HCT116 (cell line): ENCODE data around the gene ZBTB16. TPM values are rescaled to one million over a fixed set of nuclear protein-coding genes. Genes with fewer than 3 reads are reported as not detected.

Source experiments
- ATAC-seq: fragments of 200-7000 bp; cut with Tn5 transposase; 2 replicates; pipeline ENCODE4 v1.9.1; 2020; ENCODE audit warnings: mild to moderate bottlenecking, moderate library complexity
- BruUV-seq: library from RNA; stranded (reverse); fragments of 400-500 nt; replicated peaks from 2 replicates; lab custom pipeline; 2021; lab: Mats Ljungman, UMichigan
- CTCF ChIA-PET: fragments of 300-600 bp; sonication (Branson Sonifier 250); formaldehyde crosslinking; loops from one replicate; lab custom pipeline; 2021; ENCODE audit warnings: antibody characterized with exemption; lab: Charles Lee
- POLR2A ChIA-PET: fragments of 300-600, 350-600 bp; sonication (Branson Sonifier 250); formaldehyde crosslinking; loops from one replicate; lab custom pipeline; 2021; ENCODE audit warnings: antibody characterized with exemption; lab: Charles Lee
- RAD21 ChIA-PET, 2 experiments: fragments of 300-600 bp; sonication (Branson Sonifier 250); formaldehyde crosslinking; loops; one replicate each; lab custom pipeline; 2023; ENCODE audit warnings: low total read pairs in 2 of 2; ENCODE audit not compliant: uncharacterized antibody in 2 of 2, unreplicated experiment in 2 of 2, low non-redundant PET in 1 of 2; lab: Charles Lee
- DNase-seq: peaks from one replicate; pipeline ENCODE4 v3.0.0-alpha.2; 2010; ENCODE audit warnings: low read depth, low spot score
- H2AFZ ChIP-seq: fragments of 200-600 bp; shearing (Covaris generic), sonication (generic); 2 replicates; pipeline ENCODE4 v1.6.1; 2017; ENCODE audit warnings: low read depth, mixed run types, mixed read lengths, antibody characterized with exemption, low read length; ENCODE audit not compliant: poor library complexity, severe bottlenecking
- H3K27ac ChIP-seq: 2 replicates; pipeline ENCODE4 v1.5.1; 2012; ENCODE audit warnings: low read depth, low read length
- H3K27me3 ChIP-seq: fragments of 200-600 bp; sonication (generic); 2 replicates; pipeline ENCODE4 v1.6.1; 2016; ENCODE audit warnings: mixed run types, low read length, mixed read lengths; ENCODE audit not compliant: insufficient read depth
- H3K36me3 ChIP-seq, 2 experiments: fragments of 200-500 bp in 1 of 2; fragments of 200-600 bp in 1 of 2; sonication (Bioruptor generic) in 1 of 2; sonication (generic) in 1 of 2; 2 replicates each; pipeline versions ENCODE4 v1.5.1 to v1.6.1; 2014 to 2016; ENCODE audit warnings: low read length in 2 of 2, inconsistent platforms in 1 of 2, mixed read lengths in 1 of 2, mixed run types in 1 of 2; ENCODE audit not compliant: insufficient read depth in 2 of 2, control insufficient read depth in 1 of 2
- H3K4me1 ChIP-seq, 2 experiments: fragments of 200-600 bp in 1 of 2; sonication (generic) in 1 of 2; 2 replicates each; pipeline versions ENCODE4 v1.5.1 to v1.6.1; 2012 to 2017; ENCODE audit warnings: low read length in 2 of 2, inconsistent platforms in 1 of 2, mild to moderate bottlenecking in 1 of 2, mixed read lengths in 1 of 2, mixed run types in 1 of 2, moderate library complexity in 1 of 2; ENCODE audit not compliant: insufficient read depth in 2 of 2, control insufficient read depth in 1 of 2
- H3K4me2 ChIP-seq: fragments of 200-600 bp; sonication (generic); 2 replicates; pipeline ENCODE4 v1.6.1; 2017; ENCODE audit warnings: mixed run types, low read length, mixed read lengths
- H3K4me3 ChIP-seq, 2 experiments: fragments of 200-600 bp in 1 of 2; sonication (generic) in 1 of 2; replicated peaks in 1 of 2; 2 replicates each; pipeline ENCODE4 v1.5.1; 2011 to 2016; ENCODE audit warnings: low read length in 2 of 2, control low read depth in 1 of 2, low read depth in 1 of 2, mild to moderate bottlenecking in 1 of 2, mixed read lengths in 1 of 2, mixed run types in 1 of 2
- H3K79me2 ChIP-seq: fragments of 200-600 bp; sonication (generic); 2 replicates; pipeline ENCODE4 v1.6.1; 2017; ENCODE audit warnings: mild to moderate bottlenecking, mixed run types, low read length, moderate library complexity, mixed read lengths; ENCODE audit not compliant: insufficient read depth
- H3K9ac ChIP-seq: fragments of 200-600 bp; sonication (generic); 2 replicates; pipeline ENCODE4 v1.6.1; 2016; ENCODE audit warnings: low read length, mixed read lengths
- H3K9me2 ChIP-seq: fragments of 200-600 bp; sonication (generic), shearing (Covaris generic); 2 replicates; pipeline ENCODE4 v1.6.1; 2017; ENCODE audit warnings: mixed run types, mild to moderate bottlenecking, moderate library complexity; ENCODE audit not compliant: insufficient read depth
- H3K9me3 ChIP-seq, 2 experiments: fragments of 200-500 bp in 1 of 2; fragments of 200-600 bp in 1 of 2; sonication (Bioruptor generic) in 1 of 2; sonication (generic) in 1 of 2; 2 replicates each; pipeline ENCODE4 v1.6.1; 2014 to 2017; ENCODE audit warnings: low read length in 2 of 2, mixed read lengths in 2 of 2, inconsistent platforms in 1 of 2, low read depth in 1 of 2, mild to moderate bottlenecking in 1 of 2, mixed run types in 1 of 2, moderate library complexity in 1 of 2; ENCODE audit not compliant: control insufficient read depth in 1 of 2, insufficient read depth in 1 of 2
- H4K20me1 ChIP-seq: fragments of 200-600 bp; sonication (generic), shearing (Covaris generic); 2 replicates; pipeline ENCODE4 v1.6.1; 2017; ENCODE audit warnings: mixed run types, mild to moderate bottlenecking, moderate library complexity; ENCODE audit not compliant: insufficient read depth
- ATF3 ChIP-seq: IDR thresholded peaks from 2 replicates; pipeline ENCODE4 v1.6.1; 2012
- CBX3 ChIP-seq: IDR thresholded peaks from 2 replicates; pipeline ENCODE4 v1.6.1; 2012; ENCODE audit warnings: low read depth
- CEBPB ChIP-seq: IDR thresholded peaks from 2 replicates; pipeline ENCODE4 v1.6.1; 2012; ENCODE audit warnings: low read depth
- EGR1 ChIP-seq: IDR thresholded peaks from 2 replicates; pipeline ENCODE4 v1.6.1; 2012; ENCODE audit warnings: low read depth
- EZH2 ChIP-seq: fragments of 200-600 bp; sonication (generic); IDR thresholded peaks from 2 replicates; pipeline ENCODE4 v1.6.1; 2017; ENCODE audit warnings: antibody characterized with exemption, mixed run types
- JUND ChIP-seq: IDR thresholded peaks from 2 replicates; pipeline ENCODE4 v1.6.1; 2012
- POLR2A ChIP-seq: IDR thresholded peaks from 2 replicates; pipeline ENCODE4 v1.7.0; 2011; ENCODE audit warnings: borderline replicate concordance; ENCODE audit not compliant: insufficient read depth, insufficient read length; ENCODE audit errors: extremely low read depth
- POLR2AphosphoS5 ChIP-seq: IDR thresholded peaks from 2 replicates; pipeline ENCODE4 v1.6.1; 2011; ENCODE audit warnings: mild to moderate bottlenecking, low read depth, low read length, moderate library complexity
- SIN3A ChIP-seq: IDR thresholded peaks from 2 replicates; pipeline ENCODE4 v1.6.1; 2012; ENCODE audit warnings: low read depth
- SP1 ChIP-seq: IDR thresholded peaks from 2 replicates; pipeline ENCODE4 v1.6.1; 2012; ENCODE audit warnings: low read depth
- SRF ChIP-seq: IDR thresholded peaks from 2 replicates; pipeline ENCODE4 v1.6.1; 2012; ENCODE audit warnings: low read depth
- TCF7L2 ChIP-seq: IDR thresholded peaks from 2 replicates; pipeline ENCODE4 v1.7.0; 2011; ENCODE audit warnings: borderline replicate concordance, inconsistent platforms; ENCODE audit not compliant: insufficient read depth, insufficient read length; ENCODE audit errors: extremely low read depth
- ZFX ChIP-seq: fragments of 450-650 bp; IDR thresholded peaks from 2 replicates; pipeline ENCODE4 v1.6.1; 2017
- ZNF274 ChIP-seq: fragments of 200-500 bp; sonication (Bioruptor generic); IDR thresholded peaks from 2 replicates; pipeline ENCODE4 v1.6.1; 2014; ENCODE audit warnings: mild to moderate bottlenecking, low read depth, low read length, inconsistent platforms
- intact Hi-C: fragments of 100-400 bp; cut with micrococcal nuclease; formaldehyde crosslinking; loops from 2 replicates; pipeline ENCODE4 v1.10.0; 2022
- total RNA-seq: library from RNA; stranded (reverse); gene quantifications from one replicate; pipeline ENCODE4 v1.2.1, GENCODE V29; 2021; ENCODE audit not compliant: unreplicated experiment
- TF ChIP-seq, protein P1 (sequence below): IDR thresholded peaks from 2 replicates; pipeline ENCODE4 v1.6.1; 2011; ENCODE audit warnings: mild to moderate bottlenecking, low read length, moderate library complexity; ENCODE audit not compliant: insufficient replicate concordance; ENCODE audit errors: extremely low read depth
- TF ChIP-seq, protein P2 (sequence below): IDR thresholded peaks from 2 replicates; pipeline ENCODE4 v1.6.1; 2012; ENCODE audit warnings: low read depth

Gene ZBTB16
- total RNA-seq, 1 experiment from 2014 or later, result 0.30 TPM

DNA sequence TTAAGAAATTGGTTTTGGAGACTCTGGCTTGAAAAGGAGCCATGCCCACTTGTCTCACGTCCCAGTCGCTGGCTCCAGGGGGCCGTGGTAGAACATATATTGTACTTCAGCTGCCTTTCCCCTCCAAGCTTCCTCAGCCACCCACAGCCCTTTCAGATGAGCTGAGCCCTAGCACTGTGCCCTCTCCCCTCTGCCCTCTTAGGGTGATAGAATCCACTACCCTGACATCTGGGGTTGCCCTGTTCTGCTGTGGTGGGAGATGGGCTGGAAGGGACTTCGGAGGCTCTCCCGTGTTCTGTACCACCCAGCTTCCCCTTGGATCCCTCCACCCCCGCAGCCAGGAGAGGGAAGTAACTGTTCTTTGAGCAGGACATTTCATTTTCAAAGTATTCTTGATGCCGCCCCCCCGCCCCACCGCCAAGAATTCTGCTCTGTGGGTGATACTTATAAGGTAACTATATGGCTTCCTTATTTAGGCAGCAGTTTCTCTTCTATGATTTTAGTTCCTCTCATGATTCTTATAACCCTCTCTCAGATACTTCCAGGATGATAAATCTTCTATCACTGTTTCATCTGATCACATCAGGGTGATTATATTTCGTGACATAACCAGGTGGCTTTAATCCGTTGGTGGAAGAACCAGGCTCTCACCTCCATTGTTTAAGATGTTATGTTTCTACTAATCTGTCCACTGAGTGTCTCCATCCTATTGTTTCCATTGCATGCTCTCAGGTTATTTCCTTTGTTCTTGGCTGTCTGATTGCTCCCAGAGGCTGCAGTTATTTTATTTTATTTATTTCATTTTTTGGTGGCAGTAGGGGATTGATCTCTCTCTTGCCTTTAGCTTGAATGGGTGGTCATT lies 24.1 kb downstream of the ZBTB16 start:
- TF ChIP-seq JUND (no peak), POLR2AphosphoS5 (no peak), POLR2A (no peak), EGR1 (no peak), EZH2 (no peak), SP1 (no peak)
- TF ChIP-seq, protein P1, sequence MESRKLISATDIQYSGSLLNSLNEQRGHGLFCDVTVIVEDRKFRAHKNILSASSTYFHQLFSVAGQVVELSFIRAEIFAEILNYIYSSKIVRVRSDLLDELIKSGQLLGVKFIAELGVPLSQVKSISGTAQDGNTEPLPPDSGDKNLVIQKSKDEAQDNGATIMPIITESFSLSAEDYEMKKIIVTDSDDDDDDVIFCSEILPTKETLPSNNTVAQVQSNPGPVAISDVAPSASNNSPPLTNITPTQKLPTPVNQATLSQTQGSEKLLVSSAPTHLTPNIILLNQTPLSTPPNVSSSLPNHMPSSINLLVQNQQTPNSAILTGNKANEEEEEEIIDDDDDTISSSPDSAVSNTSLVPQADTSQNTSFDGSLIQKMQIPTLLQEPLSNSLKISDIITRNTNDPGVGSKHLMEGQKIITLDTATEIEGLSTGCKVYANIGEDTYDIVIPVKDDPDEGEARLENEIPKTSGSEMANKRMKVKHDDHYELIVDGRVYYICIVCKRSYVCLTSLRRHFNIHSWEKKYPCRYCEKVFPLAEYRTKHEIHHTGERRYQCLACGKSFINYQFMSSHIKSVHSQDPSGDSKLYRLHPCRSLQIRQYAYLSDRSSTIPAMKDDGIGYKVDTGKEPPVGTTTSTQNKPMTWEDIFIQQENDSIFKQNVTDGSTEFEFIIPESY, result no peak
- Histone ChIP-seq H3K9me3 (no peaks in the 10 kb centered on the region), H3K4me1 (no peaks in the 10 kb centered on the region), H3K9ac (no peak overlapping the region), H3K27ac (no peak overlapping the region), H4K20me1 (no peaks in the 10 kb centered on the region), H2AFZ (no peak overlapping the region), H3K36me3 (no peaks in the 10 kb centered on the region), H3K79me2 (no peaks in the 10 kb centered on the region), H3K4me2 (no peak overlapping the region), H3K9me2 (no peaks in the 10 kb centered on the region), H3K4me3 (no peak overlapping the region), H3K27me3 (peaks cover 31% of the 10 kb centered on the region)
- ChIA-PET CTCF (no interaction called here), POLR2A (no interaction called here), RAD21 (no interaction called here)
- ATAC-seq (no peak), DNase-seq (no peak)
- intact Hi-C loops, result no loop called here
- BruUV-seq, result no TSS peak

DNA sequence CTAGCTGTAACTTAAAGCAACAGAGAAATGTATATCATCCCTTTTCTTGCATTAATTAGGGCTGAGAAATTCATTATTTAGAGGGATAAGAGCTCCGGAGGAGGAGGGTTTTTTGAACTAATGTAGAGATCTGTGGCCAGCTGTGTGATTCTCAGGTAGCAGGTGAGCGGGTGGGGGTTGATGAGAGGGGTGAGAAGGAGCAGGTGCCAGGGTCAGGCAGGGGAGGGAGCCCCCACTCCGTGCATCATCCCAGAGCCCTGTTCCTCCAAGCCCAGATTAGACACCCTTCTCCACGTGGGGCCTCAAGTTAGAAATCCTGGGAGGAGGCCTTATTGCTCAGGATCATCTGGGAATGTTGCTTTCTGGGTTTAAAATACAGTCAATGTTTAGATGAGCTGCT lies 24.9 kb downstream of the ZBTB16 start:
- CTCF ChIA-PET, result no interaction called here
- Histone ChIP-seq H3K4me1 (no peaks in the 10 kb centered on the region), H3K36me3 (no peaks in the 10 kb centered on the region), H3K9ac (no peak overlapping the region), H2AFZ (no peak overlapping the region), H3K27ac (no peak overlapping the region), H3K27me3 (peaks cover 32% of the 10 kb centered on the region), H3K9me3 (no peaks in the 10 kb centered on the region), H4K20me1 (no peaks in the 10 kb centered on the region), H3K9me2 (no peaks in the 10 kb centered on the region), H3K79me2 (no peaks in the 10 kb centered on the region), H3K4me3 (no peak overlapping the region), H3K4me2 (no peak overlapping the region)
- DNase-seq (no peak), ATAC-seq (no peak)
- intact Hi-C loops, result no loop called here
- BruUV-seq, result no TSS peak
- POLR2A ChIA-PET, result no interaction called here
- RAD21 ChIA-PET, result no interaction called here
- TF ChIP-seq EGR1 (no peak), CBX3 (no peak), POLR2AphosphoS5 (no peak), TCF7L2 (no peak), ATF3 (no peak), SIN3A (no peak), CEBPB (no peak), JUND (no peak), ZFX (no peak), SP1 (no peak), ZNF274 (no peak), SRF (no peak)
- TF ChIP-seq, protein P2, sequence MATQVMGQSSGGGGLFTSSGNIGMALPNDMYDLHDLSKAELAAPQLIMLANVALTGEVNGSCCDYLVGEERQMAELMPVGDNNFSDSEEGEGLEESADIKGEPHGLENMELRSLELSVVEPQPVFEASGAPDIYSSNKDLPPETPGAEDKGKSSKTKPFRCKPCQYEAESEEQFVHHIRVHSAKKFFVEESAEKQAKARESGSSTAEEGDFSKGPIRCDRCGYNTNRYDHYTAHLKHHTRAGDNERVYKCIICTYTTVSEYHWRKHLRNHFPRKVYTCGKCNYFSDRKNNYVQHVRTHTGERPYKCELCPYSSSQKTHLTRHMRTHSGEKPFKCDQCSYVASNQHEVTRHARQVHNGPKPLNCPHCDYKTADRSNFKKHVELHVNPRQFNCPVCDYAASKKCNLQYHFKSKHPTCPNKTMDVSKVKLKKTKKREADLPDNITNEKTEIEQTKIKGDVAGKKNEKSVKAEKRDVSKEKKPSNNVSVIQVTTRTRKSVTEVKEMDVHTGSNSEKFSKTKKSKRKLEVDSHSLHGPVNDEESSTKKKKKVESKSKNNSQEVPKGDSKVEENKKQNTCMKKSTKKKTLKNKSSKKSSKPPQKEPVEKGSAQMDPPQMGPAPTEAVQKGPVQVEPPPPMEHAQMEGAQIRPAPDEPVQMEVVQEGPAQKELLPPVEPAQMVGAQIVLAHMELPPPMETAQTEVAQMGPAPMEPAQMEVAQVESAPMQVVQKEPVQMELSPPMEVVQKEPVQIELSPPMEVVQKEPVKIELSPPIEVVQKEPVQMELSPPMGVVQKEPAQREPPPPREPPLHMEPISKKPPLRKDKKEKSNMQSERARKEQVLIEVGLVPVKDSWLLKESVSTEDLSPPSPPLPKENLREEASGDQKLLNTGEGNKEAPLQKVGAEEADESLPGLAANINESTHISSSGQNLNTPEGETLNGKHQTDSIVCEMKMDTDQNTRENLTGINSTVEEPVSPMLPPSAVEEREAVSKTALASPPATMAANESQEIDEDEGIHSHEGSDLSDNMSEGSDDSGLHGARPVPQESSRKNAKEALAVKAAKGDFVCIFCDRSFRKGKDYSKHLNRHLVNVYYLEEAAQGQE, result no peak
